C4-2B (cell line): ENCODE data around the gene KRI1.

ENCODE experiments used
- ZFX ChIP-seq: fragments of 450-650 bp; IDR thresholded peaks from 2 replicates; pipeline ENCODE4 v1.6.1; 2017
- TF ChIP-seq, protein P1 (sequence below): fragments of 450-650 bp; conservative IDR thresholded peaks from 2 replicates; pipeline ENCODE4 v1.5.1; 2017; ENCODE audit warnings: mild to moderate bottlenecking

GRCh38 chr19:10518444-10519361 is 47.1 kb downstream of the KRI1 start:
- TF ChIP-seq, protein P1, sequence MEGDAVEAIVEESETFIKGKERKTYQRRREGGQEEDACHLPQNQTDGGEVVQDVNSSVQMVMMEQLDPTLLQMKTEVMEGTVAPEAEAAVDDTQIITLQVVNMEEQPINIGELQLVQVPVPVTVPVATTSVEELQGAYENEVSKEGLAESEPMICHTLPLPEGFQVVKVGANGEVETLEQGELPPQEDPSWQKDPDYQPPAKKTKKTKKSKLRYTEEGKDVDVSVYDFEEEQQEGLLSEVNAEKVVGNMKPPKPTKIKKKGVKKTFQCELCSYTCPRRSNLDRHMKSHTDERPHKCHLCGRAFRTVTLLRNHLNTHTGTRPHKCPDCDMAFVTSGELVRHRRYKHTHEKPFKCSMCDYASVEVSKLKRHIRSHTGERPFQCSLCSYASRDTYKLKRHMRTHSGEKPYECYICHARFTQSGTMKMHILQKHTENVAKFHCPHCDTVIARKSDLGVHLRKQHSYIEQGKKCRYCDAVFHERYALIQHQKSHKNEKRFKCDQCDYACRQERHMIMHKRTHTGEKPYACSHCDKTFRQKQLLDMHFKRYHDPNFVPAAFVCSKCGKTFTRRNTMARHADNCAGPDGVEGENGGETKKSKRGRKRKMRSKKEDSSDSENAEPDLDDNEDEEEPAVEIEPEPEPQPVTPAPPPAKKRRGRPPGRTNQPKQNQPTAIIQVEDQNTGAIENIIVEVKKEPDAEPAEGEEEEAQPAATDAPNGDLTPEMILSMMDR: no peak
- no peak for TF ChIP-seq ZFX
